Pancreas (tissue), 10 donors: ENCODE measurements around the gene MAP3K5. TPM values are rescaled to one million over a fixed set of nuclear protein-coding genes. Genes with fewer than 3 reads are reported as not detected.

Source experiments
- ATAC-seq, 4 donors: fragments of 200-7000 bp; cut with Tn5 transposase; one replicate each; pipeline versions ENCODE4 v1.8.0 to v1.9.1; 2020; ENCODE audit warnings: mild to moderate bottlenecking in 4 of 4, moderate library complexity in 4 of 4
- DNase-seq, 6 donors: peaks; one replicate each; pipeline ENCODE4 v3.0.0-alpha.2; 2020
- FAIRE-seq: peaks from 2 replicates; lab custom pipeline; 2012; peaks lifted over from hg19 to GRCh38; lab: Jason Lieb, UNC
- H3K27ac ChIP-seq, 4 donors: fragments of 200-600 bp; sonication (generic); 1 replicate in 3 of 4; 2 replicates in 1 of 4; pipeline versions ENCODE4 v1.5.0 to v1.8.0; 2020
- H3K27me3 ChIP-seq, 4 donors: fragments of 200-600 bp; one replicate each; pipeline ENCODE4 v1.8.0; 2021
- H3K36me3 ChIP-seq, 3 donors: fragments of 200-600 bp; sonication (generic) in 1 of 3; one replicate each; pipeline versions ENCODE4 v1.5.0 to v1.8.0; 2020 to 2021
- H3K4me1 ChIP-seq, 3 donors: fragments of 200-600 bp; one replicate each; pipeline ENCODE4 v1.8.0; 2021
- H3K4me3 ChIP-seq, 4 donors: fragments of 200-600 bp; sonication (generic) in 2 of 4; one replicate each; pipeline versions ENCODE4 v1.5.0 to v1.8.0; 2020 to 2021
- H3K9me3 ChIP-seq, 4 donors: fragments of 200-600 bp; one replicate each; pipeline ENCODE4 v1.8.0; 2021
- WGBS, 2 donors: extraction: QIAGEN DNeasy Blood & Tissue Kit; methylation state at CpG; one replicate each; pipeline ENCODE4 v1.1.7; 2013; 5-methylcytosine and 5-hydroxymethylcytosine counted together
- intact Hi-C, 3 donors: fragments of 100-400 bp; cut with DNase I; formaldehyde crosslinking; loops; one replicate each; pipeline versions ENCODE4 v1.11.1 to v1.14.2; 2022
- polyA plus RNA-seq, 2 donors: library from polyadenylated mRNA; stranded (reverse); fragments of 200-250 nt; gene quantifications; one replicate each; pipeline ENCODE4 v1.2.3, GENCODE V29; 2013
- total RNA-seq, 6 donors: library from RNA; stranded (reverse); fragmentation: NEBNext Ultra II Directional in 4 of 6; extraction: Animal tissue kit (Norgen Biotek cat#: 25700) in 4 of 6; gene quantifications; one replicate each; pipeline versions ENCODE4 v1.2.1 to v1.2.4, GENCODE V29; 2021 to 2023
- TF ChIP-seq, protein P1 (sequence below), 4 donors: fragments of 200-600 bp; sonication (generic) in 3 of 4; IDR thresholded peaks; one replicate each; pipeline versions ENCODE4 v1.5.0 to v1.8.0; 2021; ENCODE audit warnings: antibody characterized with exemption in 4 of 4
- donor health status: healthy with polysubstance abuse.
- donor health status: DM: no; HTN: no; CAD: no; lungs with moderate emphysema.
- donor health status: DM: no; HTN: no; CAD: no.
- donor health status: control.
- donor health status: control.
- donor health status: Bipolar disorder and iron deficiency.
- donor health status: DM: yes; HTN: yes; CAD: no.
- donor health status: DM: no; HTN: no; CAD: no.
- donor health status: DM: no; HTN: no; CAD: no.
- donor health status: DM: yes; HTN: yes; CAD: no.

MAP3K5 gene
- total and polyA plus RNA-seq, 8 donors, result 6.7 to 28.6 (median 19.4) TPM

DNA sequence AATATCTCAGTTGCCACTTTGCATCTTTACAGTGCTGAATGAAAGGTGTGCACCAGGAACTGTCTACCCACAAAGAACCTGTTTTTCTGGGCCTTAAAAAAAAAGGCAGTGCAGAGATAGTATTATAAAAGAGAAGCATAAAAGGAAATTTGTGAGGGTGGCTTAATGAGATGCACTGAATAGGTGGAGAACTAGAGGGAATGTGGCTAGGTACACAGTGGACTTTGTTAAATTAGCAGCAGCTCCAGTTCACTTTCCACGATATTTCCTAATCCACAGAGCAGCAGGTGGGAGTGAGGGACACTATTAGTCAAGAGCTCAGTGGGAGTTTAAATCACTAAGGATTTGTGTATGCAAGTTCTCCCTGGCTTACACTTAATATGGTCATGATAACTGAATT lies 280.9 kb downstream of the MAP3K5 start:
- intact Hi-C loops, result no loop called here
- peaks cover 4 to 13% (median 10%) of the 10 kb centered on the region in 3 donors for H3K4me1 ChIP-seq
- H3K27ac ChIP-seq, result peak overlapping the region in 1 of 4 donors; percentile 41
- TF ChIP-seq, protein P1, sequence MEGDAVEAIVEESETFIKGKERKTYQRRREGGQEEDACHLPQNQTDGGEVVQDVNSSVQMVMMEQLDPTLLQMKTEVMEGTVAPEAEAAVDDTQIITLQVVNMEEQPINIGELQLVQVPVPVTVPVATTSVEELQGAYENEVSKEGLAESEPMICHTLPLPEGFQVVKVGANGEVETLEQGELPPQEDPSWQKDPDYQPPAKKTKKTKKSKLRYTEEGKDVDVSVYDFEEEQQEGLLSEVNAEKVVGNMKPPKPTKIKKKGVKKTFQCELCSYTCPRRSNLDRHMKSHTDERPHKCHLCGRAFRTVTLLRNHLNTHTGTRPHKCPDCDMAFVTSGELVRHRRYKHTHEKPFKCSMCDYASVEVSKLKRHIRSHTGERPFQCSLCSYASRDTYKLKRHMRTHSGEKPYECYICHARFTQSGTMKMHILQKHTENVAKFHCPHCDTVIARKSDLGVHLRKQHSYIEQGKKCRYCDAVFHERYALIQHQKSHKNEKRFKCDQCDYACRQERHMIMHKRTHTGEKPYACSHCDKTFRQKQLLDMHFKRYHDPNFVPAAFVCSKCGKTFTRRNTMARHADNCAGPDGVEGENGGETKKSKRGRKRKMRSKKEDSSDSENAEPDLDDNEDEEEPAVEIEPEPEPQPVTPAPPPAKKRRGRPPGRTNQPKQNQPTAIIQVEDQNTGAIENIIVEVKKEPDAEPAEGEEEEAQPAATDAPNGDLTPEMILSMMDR (IDR thresholded peaks at IDR 0.05), result no peak
- H3K36me3 ChIP-seq, result no peaks in the 10 kb centered on the region
- 40 to 69% methylated on average over 1 of the region's 1 CpG for WGBS, 2 donors
- ATAC-seq (peak in 3 of 4 donors; percentile 28 to 42 (median 28)), FAIRE-seq (no peak), DNase-seq (no peak)
- H3K4me3 ChIP-seq, result no peak overlapping the region
- H3K9me3 ChIP-seq, result no peaks in the 10 kb centered on the region
- H3K27me3 ChIP-seq, result no peaks in the 10 kb centered on the region

GRCh38 chr6:136510782-136511181 lies 281.5 kb downstream of the MAP3K5 start:
- FAIRE-seq (no peak), DNase-seq (no peak)

DNA sequence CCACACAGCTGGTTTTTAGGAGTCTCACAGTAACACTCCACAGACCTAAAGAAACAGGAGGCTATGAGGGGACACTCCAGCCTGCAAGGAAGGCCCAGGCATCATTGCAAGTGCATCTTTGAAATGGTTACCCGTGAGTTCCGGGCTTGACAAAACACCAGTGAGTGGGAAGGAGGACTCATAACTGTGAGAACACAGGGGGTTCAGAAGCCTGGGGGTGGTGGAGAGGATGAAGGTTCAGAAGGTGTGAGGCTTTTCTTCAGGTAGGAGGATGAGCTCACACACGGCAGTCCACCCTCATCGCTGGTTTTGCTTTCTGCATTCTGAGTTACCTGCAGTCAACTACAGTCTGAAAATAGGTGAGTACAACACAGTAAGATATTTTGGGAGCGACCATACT lies 282.0 kb downstream of the MAP3K5 start:
- DNase-seq, result no peak
- FAIRE-seq, result no peak
- H3K36me3 ChIP-seq, result no peaks in the 10 kb centered on the region
- intact Hi-C loops, result no loop called here
- TF ChIP-seq, protein P1 (IDR thresholded peaks at IDR 0.05), result no peak
- no peaks in the 10 kb centered on the region for H3K27me3 ChIP-seq
- H3K9me3 ChIP-seq, result no peaks in the 10 kb centered on the region
- H3K27ac ChIP-seq, result no peak overlapping the region
- no peak for ATAC-seq
- 93 to 98% methylated on average over 5 of the region's 5 CpGs for WGBS, 2 donors
- H3K4me3 ChIP-seq, result no peak overlapping the region
- peaks cover 4 to 13% (median 10%) of the 10 kb centered on the region in 3 donors for H3K4me1 ChIP-seq

More at GRCh38 chr6:136510782-136511181, 281.5 kb downstream of the MAP3K5 start:
- WGBS, 2 donors, result 84 to 93% methylated on average over 4 of the region's 4 CpGs
- Histone ChIP-seq H3K9me3 (no peaks in the 10 kb centered on the region), H3K36me3 (no peaks in the 10 kb centered on the region), H3K4me3 (no peak overlapping the region), H3K4me1 (peaks cover 4 to 13% (median 10%) of the 10 kb centered on the region in 3 donors), H3K27me3 (no peaks in the 10 kb centered on the region), H3K27ac (no peak overlapping the region)
- TF ChIP-seq, protein P1 (IDR thresholded peaks at IDR 0.05), result no peak
- ATAC-seq, result no peak
- intact Hi-C loops, result no loop called here

DNA sequence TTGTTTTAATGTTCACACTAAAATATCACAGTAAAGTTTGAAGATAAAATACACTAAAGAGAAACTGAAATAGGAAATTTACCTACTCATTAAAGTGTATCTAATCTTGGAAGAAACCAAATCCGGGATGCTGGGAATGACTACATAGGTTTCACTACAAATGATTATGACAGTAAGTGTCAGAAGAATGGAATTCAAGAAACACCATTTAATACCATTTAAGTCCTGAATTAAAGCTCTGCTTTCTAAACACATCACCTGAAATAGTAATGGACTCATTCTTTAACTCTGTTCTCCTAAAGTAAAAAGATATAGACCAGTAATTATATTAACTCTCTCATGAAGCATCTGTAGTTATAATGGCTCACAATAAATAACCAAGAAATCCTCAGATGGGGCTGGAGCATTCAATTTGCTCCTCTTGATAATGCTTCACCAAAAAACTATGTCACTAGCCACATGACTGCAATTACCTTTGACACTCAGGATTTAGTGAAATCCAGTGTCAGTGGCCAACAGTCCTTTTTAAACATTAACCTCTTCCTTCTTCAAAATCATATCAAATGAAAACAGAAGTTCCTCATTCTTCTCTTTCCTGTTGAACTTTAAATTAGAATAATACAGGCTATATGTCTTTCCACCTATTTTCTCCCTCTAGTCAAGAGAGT lies 283.4 kb downstream of the MAP3K5 start:
- H3K9me3 ChIP-seq, result no peaks in the 10 kb centered on the region
- WGBS, 2 donors, result 64 to 67% methylated on average over 1 of the region's 1 CpG
- H3K4me1 ChIP-seq, result peaks cover 4 to 13% (median 10%) of the 10 kb centered on the region in 3 donors
- H3K27me3 ChIP-seq, result no peaks in the 10 kb centered on the region
- TF ChIP-seq, protein P1 (IDR thresholded peaks at IDR 0.05), result no peak
- intact Hi-C loops, result loop anchor here in 1 of 3 donors (5.0 kb wide), 1 partner anchor 192 kb away; no protein-coding TSS in a partner anchor
- FAIRE-seq, result no peak
- ATAC-seq, result no peak
- no peak overlapping the region for H3K27ac ChIP-seq
- H3K4me3 ChIP-seq, result no peak overlapping the region
- DNase-seq, result no peak
- H3K36me3 ChIP-seq, result no peaks in the 10 kb centered on the region

Other genes with a start within 250 kb of the MAP3K5 start
- gene MAP7, start 242.1 kb downstream of the MAP3K5 start, total RNA-seq, result 10 to 100 TPM; 23.7 to 37.9 (median 27.6) TPM
- gene MAP7, start 242.1 kb downstream of the MAP3K5 start, polyA plus RNA-seq, result 10 to 100 TPM; 10.7 to 12.9 TPM
- 1 to 10 TPM; 5.6 to 9.3 (median 7.4) TPM for gene PEX7, start 30.1 kb upstream of the MAP3K5 start, total RNA-seq
- 1 to 10 TPM; 3.9 to 7.4 TPM for gene PEX7, start 30.1 kb upstream of the MAP3K5 start, polyA plus RNA-seq
- gene SLC35D3, start 129.8 kb upstream of the MAP3K5 start, total RNA-seq, result under 1 TPM in 5 of 6 donors, not detected in 1; 0.14 to 0.90 (median 0.31) TPM
- gene SLC35D3, start 129.8 kb upstream of the MAP3K5 start, polyA plus RNA-seq, result 1 to 10 TPM in 1 of 2 donors, under 1 TPM in 1; 0.91 to 5.9 TPM